ENCODE measurements around the gene GUCA2A.

GUCA2A gene

GRCh38 chr1:42128499-42128898 lies 36.0 kb downstream of the GUCA2A start:
- Histone ChIP-seq H3K4me3 (ENCODE audit: severe bottlenecking) (no peak overlapping the region), H3K36me3 (ENCODE audit: low read depth) (no peaks in the 10 kb centered on the region), H3K27me3 (ENCODE audit: insufficient read depth, poor library complexity, severe bottlenecking) (peaks cover 2% of the 10 kb centered on the region), H3K27ac (ENCODE audit: poor library complexity, severe bottlenecking) (no peak overlapping the region), H3K4me1 (ENCODE audit: insufficient read depth, poor library complexity, severe bottlenecking) (no peaks in the 10 kb centered on the region), H3K9me3 (ENCODE audit: severe bottlenecking) (no peaks in the 10 kb centered on the region)
- DNase-seq (ENCODE audit: low spot score) (no peak), ATAC-seq (ENCODE audit: low read depth) (no peak)
- no peak for TF ChIP-seq CTCF (IDR thresholded peaks at IDR 0.05; ENCODE audit: poor library complexity, severe bottlenecking)

GRCh38 chr1:42127767-42128166 lies 36.8 kb downstream of the GUCA2A start:
- no peak for ATAC-seq (ENCODE audit: low read depth)
- no peak overlapping the region for H3K27ac ChIP-seq (ENCODE audit: poor library complexity, severe bottlenecking)

GRCh38 chr1:42125552-42125951 lies 39.0 kb downstream of the GUCA2A start:
- Histone ChIP-seq H3K4me3 (ENCODE audit: severe bottlenecking) (no peak overlapping the region), H3K4me1 (ENCODE audit: insufficient read depth, poor library complexity, severe bottlenecking) (no peaks in the 10 kb centered on the region), H3K9me3 (ENCODE audit: severe bottlenecking) (no peaks in the 10 kb centered on the region), H3K27ac (ENCODE audit: poor library complexity, severe bottlenecking) (no peak overlapping the region), H3K36me3 (ENCODE audit: low read depth) (no peaks in the 10 kb centered on the region), H3K27me3 (ENCODE audit: insufficient read depth, poor library complexity, severe bottlenecking) (peaks cover 2% of the 10 kb centered on the region)
- ATAC-seq (ENCODE audit: low read depth) (no peak), DNase-seq (ENCODE audit: low spot score) (no peak)
- TF ChIP-seq CTCF (IDR thresholded peaks at IDR 0.05; ENCODE audit: poor library complexity, severe bottlenecking): no peak

More at GRCh38 chr1:42127767-42128166, 36.8 kb downstream of the GUCA2A start:
- Histone ChIP-seq H3K27me3 (ENCODE audit: insufficient read depth, poor library complexity, severe bottlenecking) (peaks cover 2% of the 10 kb centered on the region), H3K9me3 (ENCODE audit: severe bottlenecking) (no peaks in the 10 kb centered on the region), H3K4me3 (ENCODE audit: severe bottlenecking) (no peak overlapping the region), H3K36me3 (ENCODE audit: low read depth) (no peaks in the 10 kb centered on the region), H3K4me1 (ENCODE audit: insufficient read depth, poor library complexity, severe bottlenecking) (no peaks in the 10 kb centered on the region)
- TF ChIP-seq CTCF (IDR thresholded peaks at IDR 0.05; ENCODE audit: poor library complexity, severe bottlenecking): no peak
- DNase-seq (ENCODE audit: low spot score): no peak

GRCh38 chr1:42122408-42122807 lies 42.1 kb downstream of the GUCA2A start:
- no peak for ATAC-seq (ENCODE audit: low read depth)
- DNase-seq (ENCODE audit: low spot score): no peak
- Histone ChIP-seq H3K4me1 (ENCODE audit: insufficient read depth, poor library complexity, severe bottlenecking) (no peaks in the 10 kb centered on the region), H3K27me3 (ENCODE audit: insufficient read depth, poor library complexity, severe bottlenecking) (peaks cover 2% of the 10 kb centered on the region), H3K9me3 (ENCODE audit: severe bottlenecking) (no peaks in the 10 kb centered on the region), H3K27ac (ENCODE audit: poor library complexity, severe bottlenecking) (no peak overlapping the region), H3K4me3 (ENCODE audit: severe bottlenecking) (no peak overlapping the region), H3K36me3 (ENCODE audit: low read depth) (no peaks in the 10 kb centered on the region)
- TF ChIP-seq CTCF (IDR thresholded peaks at IDR 0.05; ENCODE audit: poor library complexity, severe bottlenecking): no peak

GRCh38 chr1:42118125-42118524 lies 46.4 kb downstream of the GUCA2A start:
- no peaks in the 10 kb centered on the region for H3K36me3 ChIP-seq (ENCODE audit: low read depth)
- ATAC-seq (ENCODE audit: low read depth) (no peak), DNase-seq (ENCODE audit: low spot score) (no peak)
- no peaks in the 10 kb centered on the region for H3K4me1 ChIP-seq (ENCODE audit: insufficient read depth, poor library complexity, severe bottlenecking)
- no peaks in the 10 kb centered on the region for H3K9me3 ChIP-seq (ENCODE audit: severe bottlenecking)
- H3K27me3 ChIP-seq (ENCODE audit: insufficient read depth, poor library complexity, severe bottlenecking): no peaks in the 10 kb centered on the region
- no peak overlapping the region for H3K27ac ChIP-seq (ENCODE audit: poor library complexity, severe bottlenecking)
- no peak overlapping the region for H3K4me3 ChIP-seq (ENCODE audit: severe bottlenecking)
- TF ChIP-seq CTCF (IDR thresholded peaks at IDR 0.05; ENCODE audit: poor library complexity, severe bottlenecking): no peak

Measured in RWPE2 (cell line).